Stimulated activated CD8-positive, alpha-beta memory T cell treated with anti-CD3 and anti-CD28 coated beads, Interleukin-15, amount 100 ng/mL, for 4 hours (primary cell): Measurements from ENCODE around the gene BCAP29.

ENCODE experiments used
- DNase-seq, 2 donors: peaks; one replicate each; pipeline ENCODE4 v3.0.0-alpha.2; 2020; ENCODE audit warnings: low read depth in 2 of 2

Gene BCAP29

GRCh38 chr7:107582875-107583274 lies 2.8 kb downstream of the BCAP29 start:
- no peak for DNase-seq

- no peak for DNase-seq
These were observed 4.7 kb downstream of the BCAP29 start for GRCh38 chr7:107584716-107585115.

GRCh38 chr7:107588529-107589130 lies 8.6 kb downstream of the BCAP29 start:
- no peak for DNase-seq

GRCh38 chr7:107591421-107591820 lies 11.4 kb downstream of the BCAP29 start:
- DNase-seq = no peak

- no peak for DNase-seq
These were observed 12.4 kb downstream of the BCAP29 start for GRCh38 chr7:107592361-107593024.

- DNase-seq = no peak
These were observed 13.0 kb downstream of the BCAP29 start for GRCh38 chr7:107593025-107593410.

GRCh38 chr7:107594961-107595737 lies 15.1 kb downstream of the BCAP29 start:
- no peak for DNase-seq

GRCh38 chr7:107596881-107597581 lies 17.0 kb downstream of the BCAP29 start:
- no peak for DNase-seq

- no peak for DNase-seq
These were observed 17.5 kb downstream of the BCAP29 start for GRCh38 chr7:107597582-107597916.

- no peak for DNase-seq
These were observed 17.9 kb downstream of the BCAP29 start for GRCh38 chr7:107597953-107598352.

- no peak for DNase-seq
These were observed 19.2 kb downstream of the BCAP29 start for GRCh38 chr7:107599262-107599661.

- DNase-seq = no peak
These were observed 20.8 kb downstream of the BCAP29 start for GRCh38 chr7:107600816-107601215.

GRCh38 chr7:107605218-107605815 lies 25.3 kb downstream of the BCAP29 start:
- no peak for DNase-seq

- no peak for DNase-seq
These were observed 26.3 kb downstream of the BCAP29 start for GRCh38 chr7:107606303-107606702.

- DNase-seq = no peak
These were observed 29.8 kb downstream of the BCAP29 start for GRCh38 chr7:107609811-107610261.

GRCh38 chr7:107610323-107610722 lies 30.3 kb downstream of the BCAP29 start:
- no peak for DNase-seq

GRCh38 chr7:107613439-107613838 lies 33.4 kb downstream of the BCAP29 start:
- no peak for DNase-seq

- no peak for DNase-seq
These were observed 33.9 kb downstream of the BCAP29 start for GRCh38 chr7:107613948-107614347.

- DNase-seq = no peak
These were observed 34.4 kb downstream of the BCAP29 start for GRCh38 chr7:107614425-107614824.

- no peak for DNase-seq
These were observed 36.0 kb downstream of the BCAP29 start for GRCh38 chr7:107615910-107616680.

GRCh38 chr7:107622429-107622828 lies 42.4 kb downstream of the BCAP29 start:
- DNase-seq = no peak
